Activated naive CD8-positive, alpha-beta T cell treated with anti-CD3 and anti-CD28 coated beads, Interleukin-2, amount 10 ng/mL, durations not matched to agents 7 days and 5 days (primary cell): ENCODE results near the gene ZFP92. TPM values are rescaled to one million over a fixed set of nuclear protein-coding genes. Genes with fewer than 3 reads are reported as not detected.

Source experiments
- ATAC-seq: fragments of 150-1000 bp; cut with Tn5 transposase; one replicate; pipeline ENCODE4 v1.10.0; 2021; ENCODE audit warnings: low read depth, moderate library complexity
- POLR2A ChIA-PET: fragments of 350-600 bp; sonication (Branson Sonifier 250); formaldehyde crosslinking; loops from one replicate; lab custom pipeline; 2021; ENCODE audit warnings: antibody characterized with exemption; lab: Charles Lee
- DNase-seq: peaks from one replicate; pipeline ENCODE4 v3.0.0; 2021
- H3K27ac Mint-ChIP-seq: one replicate; pipeline ENCODE4 v1.8.0; 2022; ENCODE audit warnings: mild to moderate bottlenecking, mixed read lengths
- H3K27me3 Mint-ChIP-seq: one replicate; pipeline ENCODE4 v1.8.0; 2022; ENCODE audit warnings: mild to moderate bottlenecking, moderate library complexity, mixed read lengths
- H3K36me3 Mint-ChIP-seq: one replicate; pipeline ENCODE4 v1.8.0; 2021; ENCODE audit warnings: mild to moderate bottlenecking, mixed read lengths
- H3K4me1 Mint-ChIP-seq: one replicate; pipeline ENCODE4 v1.8.0; 2021; ENCODE audit warnings: mixed read lengths
- H3K4me3 Mint-ChIP-seq: one replicate; pipeline ENCODE4 v1.8.0; 2022; ENCODE audit warnings: mild to moderate bottlenecking, moderate library complexity, mixed read lengths
- H3K9me3 Mint-ChIP-seq: one replicate; pipeline ENCODE4 v1.8.0; 2021; ENCODE audit warnings: mixed read lengths
- total RNA-seq, 2 experiments: library from RNA; stranded (reverse); gene quantifications; one replicate each; pipeline ENCODE4 v1.2.3, GENCODE V29; 2021

Gene ZFP92
- total RNA-seq, 2 experiments from 2014 or later: 1.1 to 1.2 TPM

DNA sequence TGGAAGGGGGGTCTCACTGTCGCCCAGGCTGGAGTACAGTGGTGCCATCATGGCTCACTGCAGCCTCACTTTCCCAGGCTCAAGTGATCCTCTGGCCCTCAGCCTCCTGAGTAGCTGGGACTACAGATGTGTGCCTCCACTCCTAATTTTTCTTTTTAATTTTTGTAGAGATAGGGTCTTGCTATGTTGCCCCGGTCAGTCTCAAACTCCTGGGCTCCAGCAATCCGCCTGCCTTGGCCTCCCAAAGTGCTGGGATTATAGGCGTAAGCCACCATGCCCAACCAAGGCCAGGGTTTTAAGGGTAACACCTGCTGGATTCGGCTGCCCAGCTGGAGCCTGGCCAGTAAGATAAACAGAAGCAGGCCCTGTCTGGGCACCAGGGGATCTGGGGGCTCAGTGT is 31.2 kb downstream of the ZFP92 start:
- Mint-ChIP-seq H3K27me3 (peaks cover 12% of the 10 kb centered on the region), H3K9me3 (no peaks in the 10 kb centered on the region), H3K4me3 (no peak overlapping the region), H3K4me1 (no peaks in the 10 kb centered on the region), H3K36me3 (no peaks in the 10 kb centered on the region), H3K27ac (no peak overlapping the region)
- no peak for DNase-seq
- no peak for ATAC-seq
- POLR2A ChIA-PET: no interaction called here

DNA sequence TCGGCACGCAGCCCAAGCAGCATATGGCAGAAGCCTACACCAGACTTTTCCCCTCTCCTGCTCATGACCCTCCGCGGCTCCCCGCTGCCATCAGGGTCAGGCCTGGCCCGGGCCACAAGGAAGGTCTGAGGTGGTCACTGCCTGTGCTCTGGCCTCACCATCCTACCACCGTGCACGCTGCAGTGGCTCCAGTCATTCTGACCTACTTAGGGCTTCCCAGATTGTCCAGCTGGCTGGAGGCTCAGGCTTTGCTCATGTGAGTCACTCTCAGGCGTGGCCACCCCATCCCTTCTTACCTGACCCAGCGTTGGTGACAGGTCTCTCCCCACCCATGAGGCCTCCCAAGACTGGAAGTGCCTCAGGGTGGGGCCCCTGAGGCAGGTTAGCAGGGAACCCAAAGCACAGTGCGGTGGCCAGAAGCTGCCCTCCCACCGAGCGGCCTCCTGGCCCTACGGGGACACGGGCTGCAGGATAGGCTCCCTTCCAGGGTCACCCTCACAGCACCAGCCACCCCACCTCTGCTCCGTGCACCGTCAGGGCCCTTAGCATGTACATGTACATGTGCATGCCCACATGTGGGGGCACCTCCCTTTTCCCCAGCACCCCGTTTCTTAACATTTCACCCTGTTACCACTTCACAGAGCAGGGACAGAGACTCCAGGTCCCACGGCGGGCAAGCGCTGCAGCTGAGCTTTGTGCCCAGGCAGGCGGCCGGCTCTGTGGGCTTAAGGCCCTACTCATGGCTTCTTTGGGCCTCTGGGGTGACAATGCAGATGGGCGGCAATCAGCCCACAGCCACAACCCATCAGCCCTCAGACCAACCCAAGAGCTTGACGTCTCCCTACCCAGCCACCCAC is 32.4 kb downstream of the ZFP92 start:
- no peaks in the 10 kb centered on the region for H3K4me1 Mint-ChIP-seq
- POLR2A ChIA-PET: interaction anchor here (0.9 kb wide), 1 partner anchor 411 kb away, joined by 3 read pairs; no protein-coding TSS in a partner anchor
- H3K36me3 Mint-ChIP-seq: no peaks in the 10 kb centered on the region
- peaks cover 7% of the 10 kb centered on the region for H3K27me3 Mint-ChIP-seq
- H3K27ac Mint-ChIP-seq: no peak overlapping the region
- H3K4me3 Mint-ChIP-seq: no peak overlapping the region
- no peak for DNase-seq
- no peak for ATAC-seq
- no peaks in the 10 kb centered on the region for H3K9me3 Mint-ChIP-seq

DNA sequence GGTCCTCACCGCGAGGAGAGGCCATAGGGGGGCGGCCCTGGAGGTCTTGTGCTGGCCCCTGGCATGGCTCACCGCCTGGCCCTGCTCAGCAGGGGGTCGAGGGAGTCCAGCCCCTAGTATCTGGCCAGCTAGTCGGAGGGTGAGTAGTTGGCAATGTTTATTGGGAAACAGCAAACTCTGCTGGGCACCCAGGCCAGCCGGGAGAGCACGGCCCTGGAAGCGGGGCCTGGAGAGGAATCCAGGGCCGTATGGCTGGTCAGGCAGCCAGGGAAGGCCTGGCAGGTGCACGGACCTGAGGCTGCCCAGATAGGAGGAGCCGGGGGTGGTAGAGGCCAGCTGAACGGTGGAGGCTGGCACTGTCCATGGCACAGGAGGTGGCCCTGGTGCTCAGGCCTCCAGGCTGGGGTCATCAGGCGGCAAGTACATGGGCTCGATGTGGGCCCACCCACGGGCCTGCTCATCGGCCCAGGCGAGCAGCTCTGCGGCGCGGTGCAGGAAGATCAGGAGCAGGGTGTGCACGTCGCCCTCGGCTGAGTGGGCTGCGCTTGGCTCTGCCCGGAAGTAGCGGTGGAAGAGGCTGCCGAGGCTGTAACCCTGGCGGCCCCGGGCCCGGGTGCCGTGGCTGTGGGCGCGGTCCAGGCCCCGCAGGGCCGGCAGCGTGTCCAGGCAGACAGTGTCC is 33.2 kb downstream of the ZFP92 start:
- Mint-ChIP-seq H3K27me3 (peaks cover 4% of the 10 kb centered on the region), H3K4me3 (no peak overlapping the region), H3K4me1 (no peaks in the 10 kb centered on the region), H3K36me3 (no peaks in the 10 kb centered on the region), H3K9me3 (no peaks in the 10 kb centered on the region), H3K27ac (no peak overlapping the region)
- no peak for ATAC-seq
- no peak for DNase-seq
- POLR2A ChIA-PET: no interaction called here

DNA sequence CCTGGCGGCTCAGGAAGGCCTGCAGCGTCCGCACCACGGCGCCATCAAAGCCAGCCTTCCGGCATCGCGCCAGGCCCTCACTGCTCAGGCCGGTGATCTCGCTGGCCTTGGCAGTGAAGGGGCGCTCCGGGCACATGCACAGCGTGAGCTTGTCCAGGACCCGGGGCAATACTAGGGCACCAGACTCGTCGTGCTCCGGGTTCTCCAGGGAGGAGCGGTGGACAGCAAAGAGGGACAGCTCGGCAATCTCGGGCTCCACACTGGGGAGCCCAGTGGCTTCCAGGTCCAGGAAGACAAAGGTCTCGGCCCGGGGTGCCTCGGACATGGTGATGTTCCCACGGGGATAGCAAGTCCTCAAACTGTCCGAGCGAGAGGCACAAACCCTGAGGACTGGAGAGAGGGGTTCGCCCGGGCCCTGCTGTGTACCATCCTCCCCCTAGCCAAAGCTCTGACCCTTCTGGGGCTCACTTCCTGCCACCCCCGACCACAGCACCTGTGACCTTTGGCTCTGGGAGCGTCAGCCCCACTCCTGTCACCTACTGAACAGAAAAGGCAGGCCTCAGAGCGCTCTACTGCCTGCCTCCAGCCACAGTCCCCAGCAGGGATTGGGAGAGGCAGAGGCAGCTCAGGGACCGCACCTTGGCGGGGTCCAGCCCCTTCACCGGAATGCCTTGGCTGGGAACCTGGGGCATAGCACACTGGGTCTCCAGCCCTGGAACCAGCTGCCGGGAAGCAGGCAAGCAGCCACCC is 34.0 kb downstream of the ZFP92 start:
- Mint-ChIP-seq H3K27me3 (no peaks in the 10 kb centered on the region), H3K4me3 (no peak overlapping the region), H3K4me1 (no peaks in the 10 kb centered on the region), H3K36me3 (no peaks in the 10 kb centered on the region), H3K27ac (no peak overlapping the region), H3K9me3 (no peaks in the 10 kb centered on the region)
- DNase-seq (no peak), ATAC-seq (no peak)
- POLR2A ChIA-PET: no interaction called here

DNA sequence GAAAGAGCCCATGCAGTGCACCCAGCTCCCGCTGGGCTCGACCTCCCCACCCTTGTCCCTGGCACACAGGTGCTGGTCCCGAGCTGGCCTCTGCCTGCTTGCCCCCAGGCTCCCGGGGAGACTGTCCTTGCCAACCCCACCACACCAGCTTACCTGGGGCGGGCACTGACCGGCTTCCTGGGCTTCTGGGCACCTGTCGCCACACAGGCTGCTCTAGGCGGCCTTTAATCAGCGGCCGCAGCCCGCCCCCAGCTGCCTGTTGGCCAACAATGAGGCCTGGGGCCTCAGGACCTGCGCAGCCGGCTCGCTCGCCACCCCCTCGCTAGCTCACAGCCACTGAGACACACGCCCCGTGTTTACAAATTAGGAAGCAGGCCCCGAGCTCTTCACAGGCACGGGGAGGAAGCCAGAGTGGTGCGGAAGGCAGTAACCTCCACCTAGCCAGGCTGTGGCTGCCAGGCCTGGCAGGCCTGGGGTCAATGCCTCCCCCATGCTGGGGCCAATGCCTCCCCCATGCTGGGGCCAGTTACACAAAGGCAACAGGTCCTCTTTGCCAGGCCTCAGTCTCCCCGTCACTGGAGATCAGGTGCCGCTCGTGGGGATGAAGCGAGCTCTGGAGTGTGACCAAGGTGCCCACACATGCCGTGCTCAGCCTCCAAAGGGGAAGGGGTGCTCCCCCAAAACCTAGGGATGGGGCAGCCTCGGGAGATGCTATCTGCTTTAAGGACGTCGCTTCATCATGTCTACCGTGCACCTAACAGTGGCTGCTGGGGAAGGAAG is 34.8 kb downstream of the ZFP92 start, which contains the start of gene TREX2:
TSS of gene TREX2 (minus strand) at position 201 of the 780 bp plus-strand sequence. CDS start 626 bp downstream, outside the sequence.
- no peak for DNase-seq
- no peak for ATAC-seq
- POLR2A ChIA-PET: no interaction called here
- no peaks in the 10 kb centered on the region for H3K4me1 Mint-ChIP-seq
- no peak within 1 kb of the TSS for H3K27ac Mint-ChIP-seq
- H3K9me3 Mint-ChIP-seq: no peaks in the 10 kb centered on the region
- no peaks in the 10 kb centered on the region for H3K27me3 Mint-ChIP-seq
- no peak within 1 kb of the TSS for H3K4me3 Mint-ChIP-seq
- H3K36me3 Mint-ChIP-seq: no peaks in the 10 kb centered on the region

DNA sequence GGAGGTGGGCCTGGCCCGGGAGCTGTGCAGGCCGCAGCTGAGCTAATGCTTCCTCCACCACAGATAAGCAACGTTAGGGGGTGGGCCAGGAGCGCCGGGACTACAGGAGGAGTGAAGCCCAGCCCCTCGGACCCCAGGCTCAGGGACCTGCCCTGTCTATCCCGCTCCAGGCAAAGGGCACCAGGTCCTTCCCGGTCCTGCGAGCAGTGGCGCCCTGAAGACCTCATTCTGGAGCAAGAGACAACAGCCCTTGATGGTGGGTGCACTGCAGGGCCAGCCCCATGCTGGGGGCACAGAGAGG is 35.3 kb downstream of the ZFP92 start:
- POLR2A ChIA-PET: no interaction called here
- H3K9me3 Mint-ChIP-seq: no peaks in the 10 kb centered on the region
- no peak overlapping the region for H3K4me3 Mint-ChIP-seq
- DNase-seq: no peak
- no peaks in the 10 kb centered on the region for H3K4me1 Mint-ChIP-seq
- no peaks in the 10 kb centered on the region for H3K27me3 Mint-ChIP-seq
- no peak overlapping the region for H3K27ac Mint-ChIP-seq
- H3K36me3 Mint-ChIP-seq: no peaks in the 10 kb centered on the region
- ATAC-seq: no peak

DNA sequence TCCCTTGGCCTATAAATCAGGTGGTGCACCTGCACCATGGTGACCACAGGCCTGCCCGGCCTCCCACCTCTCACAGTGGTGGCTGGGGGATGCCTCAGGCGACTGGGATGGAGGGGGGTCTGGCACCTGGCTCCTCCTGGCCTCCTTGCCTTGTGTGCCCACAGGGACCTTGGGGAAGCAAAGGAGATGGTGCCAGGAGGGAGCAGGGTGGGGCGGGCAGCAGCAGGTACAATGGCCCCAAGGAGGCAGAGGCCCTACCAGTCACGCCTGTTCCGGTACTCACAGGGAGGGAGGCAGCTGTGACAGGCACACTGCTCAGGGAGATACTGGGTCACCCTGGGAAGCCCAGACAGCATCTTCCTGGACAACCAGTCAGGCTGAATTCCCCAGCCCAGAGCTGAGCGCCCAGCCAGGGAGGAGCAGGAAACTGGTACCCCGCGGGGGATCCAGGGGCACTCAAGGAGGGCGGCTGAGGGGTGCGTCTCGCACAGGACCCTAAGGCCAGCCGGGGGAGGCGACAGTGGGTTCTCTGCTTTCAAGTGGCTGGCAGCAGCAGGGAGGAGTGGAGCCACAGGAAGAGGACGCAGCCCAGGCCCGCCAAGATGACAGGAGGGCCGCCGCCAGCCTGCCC is 35.8 kb downstream of the ZFP92 start:
- H3K4me3 Mint-ChIP-seq: no peak overlapping the region
- no peak overlapping the region for H3K27ac Mint-ChIP-seq
- no peaks in the 10 kb centered on the region for H3K36me3 Mint-ChIP-seq
- H3K4me1 Mint-ChIP-seq: no peaks in the 10 kb centered on the region
- DNase-seq (no peak), ATAC-seq (no peak)
- H3K27me3 Mint-ChIP-seq: no peaks in the 10 kb centered on the region
- no peaks in the 10 kb centered on the region for H3K9me3 Mint-ChIP-seq
- POLR2A ChIA-PET: no interaction called here

DNA sequence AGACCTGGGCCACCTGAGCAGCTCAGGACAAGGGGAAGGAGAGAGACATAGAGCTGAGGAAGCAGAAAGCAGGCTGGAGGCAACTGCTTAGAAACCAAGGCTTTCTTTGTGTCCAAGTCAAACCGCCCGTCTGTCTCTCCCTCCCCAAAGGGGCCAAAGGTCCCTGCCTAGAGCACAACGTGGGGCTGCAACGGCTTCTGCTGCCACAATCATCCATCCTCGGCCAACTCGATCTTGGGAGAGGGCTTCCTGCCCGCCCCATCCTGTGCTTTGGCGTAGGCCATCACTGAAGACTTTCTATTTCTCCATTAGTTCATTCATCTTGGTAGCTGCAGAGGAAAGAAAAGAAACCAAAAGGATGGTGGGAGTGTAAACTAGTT is 36.3 kb downstream of the ZFP92 start:
- no peak for ATAC-seq
- Mint-ChIP-seq H3K36me3 (no peaks in the 10 kb centered on the region), H3K4me3 (no peak overlapping the region), H3K27ac (peak overlapping the region; percentile 48), H3K9me3 (no peaks in the 10 kb centered on the region), H3K4me1 (no peaks in the 10 kb centered on the region), H3K27me3 (no peaks in the 10 kb centered on the region)
- POLR2A ChIA-PET: no interaction called here
- DNase-seq: no peak

DNA sequence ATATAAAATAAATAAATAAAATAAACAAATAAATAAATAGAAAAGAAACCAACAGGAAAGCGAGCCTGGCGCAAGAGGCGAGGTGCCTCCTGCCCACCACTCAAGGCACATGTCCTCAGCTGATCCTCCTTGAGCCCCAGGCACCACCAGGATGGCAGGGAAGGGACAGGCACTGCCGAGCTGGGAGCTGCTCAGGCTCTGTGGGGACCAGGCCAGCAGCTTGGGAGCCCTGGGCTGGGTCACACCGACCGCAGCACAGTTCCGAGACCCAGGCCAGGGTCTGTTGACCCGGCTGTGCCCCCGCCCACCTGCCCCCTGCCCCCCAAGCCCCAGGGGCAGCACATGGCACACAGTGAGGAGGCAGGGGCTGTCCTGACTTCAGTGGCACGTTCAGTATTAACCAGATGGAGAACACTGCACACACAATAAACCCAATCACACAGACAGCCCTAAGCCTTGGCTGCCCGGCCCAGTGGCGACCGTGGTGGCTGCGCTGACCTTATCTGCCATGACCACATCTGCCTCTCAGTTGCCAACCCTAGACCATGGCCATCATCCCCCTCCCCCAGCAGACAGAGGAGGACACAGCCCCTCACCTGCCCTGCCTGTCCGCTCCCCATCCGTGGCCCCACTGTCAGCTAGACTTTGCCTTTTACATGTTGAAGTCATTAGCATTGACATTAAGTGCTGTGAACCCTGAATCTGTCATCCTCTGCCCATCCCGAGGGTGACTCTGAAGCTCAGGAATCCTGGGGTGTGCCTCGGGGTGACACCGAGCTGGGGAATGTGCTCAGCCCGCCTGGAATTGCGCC is 37.5 kb downstream of the ZFP92 start:
- Mint-ChIP-seq H3K4me3 (no peak overlapping the region), H3K4me1 (no peaks in the 10 kb centered on the region), H3K27me3 (no peaks in the 10 kb centered on the region), H3K9me3 (no peaks in the 10 kb centered on the region), H3K27ac (no peak overlapping the region), H3K36me3 (no peaks in the 10 kb centered on the region)
- DNase-seq (no peak), ATAC-seq (no peak)
- POLR2A ChIA-PET: no interaction called here

DNA sequence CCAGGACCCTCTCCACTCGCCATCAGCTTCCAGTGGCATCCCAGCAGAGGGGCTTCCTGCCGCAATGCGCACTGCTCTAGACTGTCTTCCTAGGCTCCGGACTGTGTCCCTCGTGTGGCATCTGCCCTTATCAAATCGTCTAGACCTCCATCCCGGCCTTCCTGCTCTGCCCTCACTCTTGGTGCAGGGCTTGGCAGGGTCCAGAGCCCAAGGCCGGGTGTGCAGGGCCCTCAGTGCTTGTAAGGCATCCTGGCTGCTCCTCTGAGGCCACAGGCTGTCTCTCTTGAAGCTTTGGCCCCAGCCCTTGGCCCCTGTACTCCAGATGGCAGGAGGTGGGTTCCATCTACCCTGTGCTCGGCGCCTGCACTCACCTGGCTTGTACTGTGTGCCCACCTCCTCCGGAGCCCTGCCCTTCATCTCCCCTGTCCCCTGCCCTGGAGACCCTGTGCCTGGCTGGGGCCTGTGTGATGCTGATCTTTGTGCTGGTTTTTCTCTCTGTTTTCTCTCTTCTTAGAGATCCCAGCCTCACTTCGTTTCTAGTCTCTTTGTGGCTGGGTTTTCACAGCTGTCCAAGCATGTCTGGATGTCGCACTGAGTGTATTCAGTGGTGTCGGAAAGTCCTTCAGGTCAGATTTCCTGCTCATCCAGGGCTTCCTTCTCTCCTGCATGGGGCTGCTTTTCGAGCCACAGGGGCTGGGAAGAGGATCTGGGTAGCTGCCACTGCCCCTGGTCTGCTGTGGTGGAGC is 38.3 kb downstream of the ZFP92 start:
- POLR2A ChIA-PET: no interaction called here
- Mint-ChIP-seq H3K36me3 (no peaks in the 10 kb centered on the region), H3K4me1 (no peaks in the 10 kb centered on the region), H3K27ac (no peak overlapping the region), H3K4me3 (no peak overlapping the region), H3K27me3 (no peaks in the 10 kb centered on the region), H3K9me3 (no peaks in the 10 kb centered on the region)
- DNase-seq (no peak), ATAC-seq (no peak)

DNA sequence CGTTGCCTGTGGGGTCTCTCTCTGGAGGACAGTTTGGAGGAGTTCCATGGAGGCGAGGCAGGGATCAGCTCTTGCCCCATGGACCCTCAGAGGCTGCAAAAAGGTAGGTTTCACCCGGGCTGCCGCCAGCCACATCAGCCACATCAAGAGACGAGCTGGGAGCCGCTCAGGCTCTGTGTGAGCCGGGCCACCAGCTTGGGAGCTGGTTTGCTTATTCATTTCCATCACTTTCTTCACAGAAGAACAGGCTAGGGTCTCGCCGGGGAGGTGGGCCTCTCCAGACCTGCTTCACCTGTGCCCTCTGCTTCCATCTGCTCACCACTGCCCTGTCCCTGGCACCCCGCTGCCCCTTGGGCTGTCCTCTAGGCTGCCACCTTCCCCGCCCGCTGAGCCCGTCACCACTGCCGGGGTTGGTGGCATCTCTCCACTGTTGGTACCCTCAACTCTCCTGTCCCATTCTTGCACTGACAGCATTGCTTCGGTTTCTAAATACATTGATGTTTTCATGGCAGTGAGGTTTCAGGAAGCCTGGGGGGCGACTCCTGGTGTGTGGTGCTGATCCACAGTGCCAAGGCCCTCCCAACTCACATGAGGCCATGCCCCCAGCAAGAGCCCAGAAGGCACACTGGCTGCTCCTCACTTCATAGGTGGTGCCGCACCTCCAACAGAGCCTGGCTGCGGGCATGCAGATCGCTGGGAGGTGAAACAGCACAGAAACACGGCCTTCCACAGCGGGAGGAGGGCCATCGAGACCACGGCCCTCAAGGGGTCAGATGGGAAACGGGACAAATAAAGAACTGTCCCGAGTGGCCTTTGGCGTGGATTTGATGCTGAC is 39.1 kb downstream of the ZFP92 start:
- H3K27me3 Mint-ChIP-seq: no peaks in the 10 kb centered on the region
- ATAC-seq: no peak
- no peaks in the 10 kb centered on the region for H3K36me3 Mint-ChIP-seq
- H3K27ac Mint-ChIP-seq: no peak overlapping the region
- H3K4me3 Mint-ChIP-seq: no peak overlapping the region
- H3K4me1 Mint-ChIP-seq: no peaks in the 10 kb centered on the region
- no peak for DNase-seq
- H3K9me3 Mint-ChIP-seq: no peaks in the 10 kb centered on the region
- POLR2A ChIA-PET: no interaction called here
